Skeletal muscle tissue (tissue), 4 donors: ENCODE data around the gene AKAP6. TPM values are rescaled to one million over a fixed set of nuclear protein-coding genes. Genes with fewer than 3 reads are reported as not detected.

Experiments used
- H3K27ac ChIP-seq: one replicate; pipeline ENCODE4 v1.7.0; 2013; ENCODE audit warnings: mild to moderate bottlenecking, low read depth, low read length, inconsistent platforms
- H3K27me3 ChIP-seq, 3 donors: one replicate each; pipeline ENCODE4 v1.7.0; 2013; ENCODE audit warnings: low read length in 3 of 3; ENCODE audit not compliant: control insufficient read depth in 3 of 3, insufficient read depth in 3 of 3
- H3K36me3 ChIP-seq, 3 donors: one replicate each; pipeline ENCODE4 v1.7.0; 2013; ENCODE audit warnings: low read length in 3 of 3; ENCODE audit not compliant: control insufficient read depth in 3 of 3, insufficient read depth in 3 of 3
- H3K4me1 ChIP-seq, 3 donors: one replicate each; pipeline ENCODE4 v1.7.0; 2013; ENCODE audit warnings: low read length in 3 of 3, mild to moderate bottlenecking in 3 of 3; ENCODE audit not compliant: control insufficient read depth in 3 of 3, insufficient read depth in 3 of 3
- H3K4me3 ChIP-seq, 3 donors: one replicate each; pipeline ENCODE4 v1.7.0; 2013; ENCODE audit warnings: low read length in 3 of 3
- H3K9ac ChIP-seq, 3 donors: one replicate each; pipeline ENCODE4 v1.7.0; 2013; ENCODE audit warnings: low read length in 3 of 3, mild to moderate bottlenecking in 3 of 3, moderate library complexity in 2 of 3, low read depth in 1 of 3
- H3K9me3 ChIP-seq, 3 donors: one replicate each; pipeline ENCODE4 v1.7.0; 2013; ENCODE audit warnings: low read length in 3 of 3; ENCODE audit not compliant: control insufficient read depth in 3 of 3
- total RNA-seq: library from RNA; depleted of rRNA; stranded (reverse); fragments of >200 nt; gene quantifications from one replicate; pipeline ENCODE4 v1.2.3, GENCODE V29; 2014
- donor health status: Osteomylitis.

Gene AKAP6
- total RNA-seq, 1 donor from 2014 or later: 102 TPM

- H3K27ac ChIP-seq: no peak overlapping the region
- H3K4me1 ChIP-seq: peaks cover 0 to 33% (median 10%) of the 10 kb centered on the region in 3 donors
Observed at GRCh38 chr14:32611752-32612151, 282.7 kb downstream of the AKAP6 start.

GRCh38 chr14:32618991-32619390 lies 289.9 kb downstream of the AKAP6 start:
- Histone ChIP-seq H3K4me1 (no peaks in the 10 kb centered on the region), H3K36me3 (no peaks in the 10 kb centered on the region), H3K9me3 (no peaks in the 10 kb centered on the region), H3K4me3 (no peak overlapping the region), H3K9ac (no peak overlapping the region), H3K27me3 (no peaks in the 10 kb centered on the region), H3K27ac (no peak overlapping the region)

More at GRCh38 chr14:32611752-32612151, 282.7 kb downstream of the AKAP6 start:
- H3K36me3 ChIP-seq: no peaks in the 10 kb centered on the region
- no peak overlapping the region for H3K4me3 ChIP-seq
- H3K9ac ChIP-seq: no peak overlapping the region
- H3K27me3 ChIP-seq: no peaks in the 10 kb centered on the region
- no peaks in the 10 kb centered on the region for H3K9me3 ChIP-seq

DNA sequence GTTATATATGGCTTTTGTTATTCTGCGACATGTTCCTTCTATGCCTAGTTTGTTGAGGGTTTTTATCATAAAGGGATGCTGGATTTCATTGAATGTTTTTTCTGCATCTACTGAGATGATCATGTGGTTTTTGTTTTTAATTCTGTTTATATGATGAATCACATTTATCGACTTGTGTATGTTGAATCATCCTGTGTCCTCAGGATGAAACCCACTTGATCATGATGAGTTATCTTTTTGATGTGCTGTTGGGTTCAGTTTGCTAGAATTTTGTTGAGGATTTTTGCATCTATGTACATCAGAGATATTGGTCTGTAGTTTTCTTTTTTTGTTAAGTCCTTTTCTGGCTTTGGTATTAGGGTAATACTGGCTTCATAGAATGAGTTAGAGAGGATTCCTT lies 291.2 kb downstream of the AKAP6 start:
- H3K4me1 ChIP-seq: no peaks in the 10 kb centered on the region
- no peak overlapping the region for H3K4me3 ChIP-seq
- H3K9me3 ChIP-seq: no peaks in the 10 kb centered on the region
- no peak overlapping the region for H3K27ac ChIP-seq
- no peaks in the 10 kb centered on the region for H3K27me3 ChIP-seq
- H3K36me3 ChIP-seq: no peaks in the 10 kb centered on the region
- no peak overlapping the region for H3K9ac ChIP-seq

- H3K4me1 ChIP-seq: no peaks in the 10 kb centered on the region
- no peaks in the 10 kb centered on the region for H3K36me3 ChIP-seq
- H3K27me3 ChIP-seq: no peaks in the 10 kb centered on the region
- no peak overlapping the region for H3K27ac ChIP-seq
- H3K9me3 ChIP-seq: no peaks in the 10 kb centered on the region
- no peak overlapping the region for H3K9ac ChIP-seq
- H3K4me3 ChIP-seq: no peak overlapping the region
Observed at GRCh38 chr14:32620724-32621123, 291.6 kb downstream of the AKAP6 start.

DNA sequence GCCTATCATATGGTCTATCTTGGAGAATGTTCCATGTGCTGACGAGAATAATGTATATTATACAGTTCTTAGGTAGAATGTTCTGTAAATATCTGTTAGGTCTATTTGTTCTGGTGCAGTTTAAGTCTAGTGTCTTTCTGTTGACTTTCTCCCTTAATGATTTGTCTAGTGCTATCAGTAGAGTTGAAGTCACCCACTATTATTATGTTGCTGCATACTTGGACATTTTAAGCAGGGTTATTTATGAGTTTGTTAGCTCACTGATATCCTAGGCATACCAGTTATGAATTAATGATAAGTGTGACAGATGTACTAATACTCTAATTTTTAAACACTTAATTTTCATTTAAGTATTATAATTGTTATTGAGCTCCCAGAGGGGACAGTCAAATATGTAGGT lies 292.5 kb downstream of the AKAP6 start:
- Histone ChIP-seq H3K4me1 (no peaks in the 10 kb centered on the region), H3K9me3 (no peaks in the 10 kb centered on the region), H3K27ac (no peak overlapping the region), H3K27me3 (no peaks in the 10 kb centered on the region), H3K36me3 (no peaks in the 10 kb centered on the region), H3K4me3 (no peak overlapping the region), H3K9ac (no peak overlapping the region)

GRCh38 chr14:32622742-32623141 lies 293.6 kb downstream of the AKAP6 start:
- Histone ChIP-seq H3K4me3 (no peak overlapping the region), H3K9me3 (no peaks in the 10 kb centered on the region), H3K9ac (no peak overlapping the region), H3K36me3 (no peaks in the 10 kb centered on the region), H3K4me1 (no peaks in the 10 kb centered on the region), H3K27me3 (no peaks in the 10 kb centered on the region), H3K27ac (no peak overlapping the region)

DNA sequence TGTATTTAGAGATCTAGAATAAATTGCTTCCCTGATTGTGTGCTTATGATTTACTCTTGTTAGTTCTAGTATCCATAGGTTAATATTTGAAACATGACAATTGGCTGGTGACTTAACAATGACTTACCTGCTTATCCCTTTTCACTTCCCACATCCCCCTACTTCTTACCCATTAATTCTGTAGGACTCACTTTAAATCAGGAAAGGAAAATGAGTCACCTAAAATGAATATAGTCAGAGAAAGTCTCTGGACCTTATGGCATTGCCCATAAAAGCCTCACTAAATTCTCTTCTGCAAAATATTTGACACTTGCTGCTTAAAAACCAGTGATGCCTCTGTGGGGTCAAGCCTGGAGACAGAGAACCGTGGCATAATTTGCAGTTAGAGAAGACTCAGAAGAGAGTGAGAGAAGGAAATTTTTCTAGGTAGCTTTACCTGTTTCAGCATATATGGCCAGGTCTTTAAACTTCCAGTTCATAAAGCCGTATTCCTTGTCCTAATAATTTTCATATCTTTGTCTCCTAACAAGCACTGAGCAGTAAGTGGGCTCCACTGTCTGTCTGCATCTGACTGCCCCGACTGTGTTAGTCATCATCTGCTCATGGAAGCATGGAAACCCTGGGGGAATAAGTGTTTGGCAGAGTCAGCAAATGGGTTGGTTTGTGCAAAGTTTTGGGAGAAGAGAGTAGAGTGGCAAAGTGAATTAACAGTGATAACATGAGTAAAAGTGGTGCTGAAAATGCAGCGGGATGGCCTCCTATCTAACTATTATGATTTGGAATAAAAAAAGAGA lies 294.4 kb downstream of the AKAP6 start:
- H3K36me3 ChIP-seq: no peaks in the 10 kb centered on the region
- no peaks in the 10 kb centered on the region for H3K4me1 ChIP-seq
- no peak overlapping the region for H3K27ac ChIP-seq

GRCh38 chr14:32625211-32625610 lies 296.1 kb downstream of the AKAP6 start:
- Histone ChIP-seq H3K9me3 (no peaks in the 10 kb centered on the region), H3K36me3 (no peaks in the 10 kb centered on the region), H3K27me3 (no peaks in the 10 kb centered on the region), H3K9ac (no peak overlapping the region), H3K27ac (no peak overlapping the region), H3K4me3 (no peak overlapping the region), H3K4me1 (no peaks in the 10 kb centered on the region)

More for the DNA sequence above, 294.4 kb downstream of the AKAP6 start:
- Histone ChIP-seq H3K4me3 (no peak overlapping the region), H3K27me3 (no peaks in the 10 kb centered on the region), H3K9me3 (no peaks in the 10 kb centered on the region), H3K9ac (no peak overlapping the region)

- H3K27me3 ChIP-seq: no peaks in the 10 kb centered on the region
- no peaks in the 10 kb centered on the region for H3K9me3 ChIP-seq
- H3K27ac ChIP-seq: no peak overlapping the region
- no peak overlapping the region for H3K4me3 ChIP-seq
- H3K4me1 ChIP-seq: no peaks in the 10 kb centered on the region
- no peak overlapping the region for H3K9ac ChIP-seq
- H3K36me3 ChIP-seq: no peaks in the 10 kb centered on the region
Observed at GRCh38 chr14:32627545-32628298, 298.6 kb downstream of the AKAP6 start.

DNA sequence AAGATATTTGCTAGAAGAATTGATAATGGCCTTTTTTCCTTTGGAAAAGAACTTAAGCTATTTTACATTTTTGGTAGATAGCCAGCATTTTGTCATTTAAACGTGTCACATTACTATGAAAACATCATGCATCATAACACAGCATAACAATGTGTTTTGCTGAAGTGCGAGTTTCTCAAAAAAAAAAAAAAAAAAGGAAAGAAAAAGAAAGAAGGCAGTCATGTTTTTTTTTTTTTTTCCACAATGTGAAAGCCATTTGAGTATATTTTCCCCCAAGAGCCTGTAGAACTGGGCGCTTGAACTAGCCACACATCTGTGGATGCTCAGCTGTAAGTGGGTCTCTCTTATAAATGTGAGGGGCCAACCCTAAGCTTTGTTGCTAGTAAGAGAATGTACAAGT lies 300.1 kb downstream of the AKAP6 start:
- H3K36me3 ChIP-seq: no peaks in the 10 kb centered on the region
- no peak overlapping the region for H3K27ac ChIP-seq
- no peaks in the 10 kb centered on the region for H3K4me1 ChIP-seq
- H3K27me3 ChIP-seq: no peaks in the 10 kb centered on the region
- H3K4me3 ChIP-seq: no peak overlapping the region
- no peaks in the 10 kb centered on the region for H3K9me3 ChIP-seq
- H3K9ac ChIP-seq: no peak overlapping the region
